ENCODE results near the gene GLIS2.

The GLIS2 gene

GRCh38 chr16:4385066-4385788 lies 69.4 kb downstream of the GLIS2 start:
- DNase-seq: no peak

DNA sequence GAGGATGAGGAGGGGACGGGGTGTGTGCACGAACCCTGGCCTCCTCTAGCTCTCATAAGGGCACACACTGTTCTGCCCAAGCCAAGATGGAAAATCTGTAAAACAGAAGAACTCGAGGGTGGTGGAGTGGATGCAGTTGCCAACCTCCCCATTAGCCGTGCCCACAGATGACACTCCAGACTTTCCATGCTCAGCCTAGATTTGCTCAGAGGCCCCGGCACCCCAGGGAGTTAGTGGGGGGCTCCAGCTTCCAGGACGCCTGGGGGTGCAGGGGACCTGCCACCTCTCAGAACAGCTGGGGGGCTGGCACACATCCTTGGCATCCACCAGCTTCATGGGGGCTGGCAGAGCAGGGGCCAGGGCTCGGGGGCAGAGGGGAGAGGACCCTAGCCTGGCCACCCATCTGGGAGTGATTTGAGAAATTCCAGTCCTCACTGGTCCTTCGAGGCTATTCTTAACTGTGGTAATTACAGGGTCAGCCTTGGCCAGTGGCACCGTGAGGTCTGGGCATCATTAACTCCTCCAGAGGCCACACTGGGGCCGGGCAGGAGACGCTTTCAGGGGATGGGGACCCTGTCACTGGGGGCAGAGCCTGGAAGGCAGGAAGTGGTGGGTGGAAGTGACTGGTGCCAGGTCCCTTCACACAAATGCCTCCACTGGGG lies 70.1 kb downstream of the GLIS2 start:
- DNase-seq: no peak

GRCh38 chr16:4386451-4386805 lies 70.6 kb downstream of the GLIS2 start:
- DNase-seq: no peak

GRCh38 chr16:4386951-4387565 lies 71.2 kb downstream of the GLIS2 start:
- DNase-seq: no peak

DNA sequence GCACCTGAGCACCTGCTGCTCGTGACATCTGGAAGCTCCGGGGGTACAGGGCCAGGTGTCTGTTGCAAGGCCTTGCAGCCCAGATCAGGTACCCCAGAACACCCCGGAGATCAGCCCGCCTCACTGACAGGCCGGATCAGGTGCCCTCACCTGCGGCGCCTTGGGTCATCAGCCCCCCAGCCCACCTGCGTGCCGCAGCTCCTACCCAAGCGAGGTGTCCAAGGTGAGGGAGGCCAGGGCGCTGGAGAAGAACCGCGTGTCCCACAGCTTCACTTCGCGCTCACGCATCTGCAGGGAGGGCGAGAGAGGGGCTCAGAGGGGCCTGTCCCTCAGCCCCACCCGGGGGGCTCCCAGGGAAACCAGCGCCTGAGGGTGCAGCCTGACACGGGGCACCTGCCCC lies 71.9 kb downstream of the GLIS2 start:
- no peak for DNase-seq

GRCh38 chr16:4388271-4389021 lies 72.6 kb downstream of the GLIS2 start:
- no peak for DNase-seq

All from inflammatory macrophage (primary cell).